HG03354 (cell line): ENCODE results near the gene HS2ST1.
"Not testable (repeated sequence)": the region's sequence is repeated elsewhere in the genome, so short reads cannot be mapped to it uniquely, and the experiment has no call there.

Experiments
- ATAC-seq: cut with Tn5 transposase; IDR thresholded peaks from one replicate; pipeline ENCODE4 v1.9.1; 2021; ENCODE audit warnings: mild to moderate bottlenecking; ENCODE audit not compliant: unreplicated experiment, poor library complexity, severe bottlenecking

The HS2ST1 gene

GRCh38 chr1:87052400-87052799 lies 138.0 kb downstream of the HS2ST1 start:
- no peak for ATAC-seq

- ATAC-seq = no peak
Observed at GRCh38 chr1:87052961-87053360, 138.5 kb downstream of the HS2ST1 start.

- no peak for ATAC-seq
Observed at GRCh38 chr1:87053446-87053845, 139.0 kb downstream of the HS2ST1 start.

GRCh38 chr1:87056974-87057373 lies 142.5 kb downstream of the HS2ST1 start:
- ATAC-seq = no peak

- no peak for ATAC-seq
Observed at GRCh38 chr1:87058343-87058649, 143.9 kb downstream of the HS2ST1 start.

GRCh38 chr1:87061742-87062156 lies 147.3 kb downstream of the HS2ST1 start:
- peak; percentile 57 for ATAC-seq

- ATAC-seq = no peak
Observed at GRCh38 chr1:87062687-87063086, 148.3 kb downstream of the HS2ST1 start.

- ATAC-seq = no peak
Observed at GRCh38 chr1:87064309-87064708, 149.9 kb downstream of the HS2ST1 start.

GRCh38 chr1:87064986-87065385 lies 150.6 kb downstream of the HS2ST1 start:
- ATAC-seq = no peak

- ATAC-seq = not testable (repeated sequence)
Observed at GRCh38 chr1:87066708-87067107, 152.3 kb downstream of the HS2ST1 start.

- ATAC-seq = no peak
Observed at GRCh38 chr1:87072411-87072810, 158.0 kb downstream of the HS2ST1 start.

GRCh38 chr1:87072904-87073303 lies 158.5 kb downstream of the HS2ST1 start:
- ATAC-seq = no peak

GRCh38 chr1:87074001-87074795 lies 159.8 kb downstream of the HS2ST1 start:
- ATAC-seq = no peak

GRCh38 chr1:87077959-87078639 lies 163.7 kb downstream of the HS2ST1 start:
- ATAC-seq = no peak

- ATAC-seq = peak; percentile 67
Observed at GRCh38 chr1:87084244-87084836, 169.9 kb downstream of the HS2ST1 start.

GRCh38 chr1:87086120-87086519 lies 171.7 kb downstream of the HS2ST1 start:
- ATAC-seq = no peak

GRCh38 chr1:87089070-87089736 lies 174.8 kb downstream of the HS2ST1 start:
- no peak for ATAC-seq

- ATAC-seq = no peak
Observed at GRCh38 chr1:87089823-87090222, 175.4 kb downstream of the HS2ST1 start.

- ATAC-seq = no peak
Observed at GRCh38 chr1:87091425-87091824, 177.0 kb downstream of the HS2ST1 start.

- no peak for ATAC-seq
Observed at GRCh38 chr1:87092846-87093245, 178.4 kb downstream of the HS2ST1 start.
